ENCODE measurements around the gene FTCD. TPM values are rescaled to one million over a fixed set of nuclear protein-coding genes. Genes with fewer than 3 reads are reported as not detected.

FTCD gene
- total RNA-seq, 1 experiment from 2014 or later, result 6.7 TPM

DNA sequence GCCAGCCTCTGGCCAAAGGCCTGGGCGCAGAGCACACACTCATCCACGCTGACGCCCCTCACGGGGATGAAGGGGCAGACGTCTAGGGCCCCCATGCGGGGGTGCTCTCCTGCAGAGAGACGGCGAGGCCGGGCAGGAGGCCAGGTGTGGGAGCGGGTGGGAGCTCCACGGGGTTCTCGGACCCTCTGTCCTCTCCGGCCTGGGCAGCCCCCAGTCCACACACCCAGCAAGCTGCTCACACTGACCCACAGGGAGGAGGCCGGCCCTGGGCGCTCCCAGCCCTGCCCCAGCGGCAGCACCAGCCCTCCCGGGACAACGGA, 2.5 kb downstream of the FTCD start:
- no CpG with 5 or more reads among the region's 18 CpGs for WGBS (ENCODE audit: extremely low coverage, insufficient read length, low lambda C conversion rate)
- no peak overlapping the region for H3K4ac ChIP-seq (ENCODE audit: low read depth, low read length)
- H2BK20ac ChIP-seq (ENCODE audit: low read depth, low read length, poor library complexity, severe bottlenecking), result no peak overlapping the region
- Mint-ChIP-seq H3K27ac (no peak overlapping the region), H3K36me3 (ENCODE audit: insufficient read depth in 1 of 3, low read depth in 3 of 3) (no peaks in the 10 kb centered on the region), H3K4me3 (no peak overlapping the region), H3K9me3 (no peaks in the 10 kb centered on the region), H3K27me3 (ENCODE audit: low read depth) (no peaks in the 10 kb centered on the region), H3K4me1 (peaks cover 6 to 11% of the 10 kb centered on the region in 2 experiments)
- no peak overlapping the region for H4K8ac ChIP-seq (replicated peaks; ENCODE audit: insufficient read length, low read depth, low read length)
- TF ChIP-seq, protein P1, sequence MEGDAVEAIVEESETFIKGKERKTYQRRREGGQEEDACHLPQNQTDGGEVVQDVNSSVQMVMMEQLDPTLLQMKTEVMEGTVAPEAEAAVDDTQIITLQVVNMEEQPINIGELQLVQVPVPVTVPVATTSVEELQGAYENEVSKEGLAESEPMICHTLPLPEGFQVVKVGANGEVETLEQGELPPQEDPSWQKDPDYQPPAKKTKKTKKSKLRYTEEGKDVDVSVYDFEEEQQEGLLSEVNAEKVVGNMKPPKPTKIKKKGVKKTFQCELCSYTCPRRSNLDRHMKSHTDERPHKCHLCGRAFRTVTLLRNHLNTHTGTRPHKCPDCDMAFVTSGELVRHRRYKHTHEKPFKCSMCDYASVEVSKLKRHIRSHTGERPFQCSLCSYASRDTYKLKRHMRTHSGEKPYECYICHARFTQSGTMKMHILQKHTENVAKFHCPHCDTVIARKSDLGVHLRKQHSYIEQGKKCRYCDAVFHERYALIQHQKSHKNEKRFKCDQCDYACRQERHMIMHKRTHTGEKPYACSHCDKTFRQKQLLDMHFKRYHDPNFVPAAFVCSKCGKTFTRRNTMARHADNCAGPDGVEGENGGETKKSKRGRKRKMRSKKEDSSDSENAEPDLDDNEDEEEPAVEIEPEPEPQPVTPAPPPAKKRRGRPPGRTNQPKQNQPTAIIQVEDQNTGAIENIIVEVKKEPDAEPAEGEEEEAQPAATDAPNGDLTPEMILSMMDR (conservative IDR thresholded peaks at IDR 0.05), result no peak
- no peak overlapping the region for H3K23ac ChIP-seq (ENCODE audit: insufficient read length, low read depth, low read length)
- H3K56ac ChIP-seq (ENCODE audit: insufficient read length, low read depth, low read length), result no peak overlapping the region
- no peak overlapping the region for H2BK12ac ChIP-seq (ENCODE audit: insufficient read length, low read depth, low read length)
- H4K91ac ChIP-seq (ENCODE audit: insufficient read length, low read depth, low read length), result no peak overlapping the region
- no peak overlapping the region for H2AK5ac ChIP-seq (ENCODE audit: insufficient read length, low read length)
- H2AFZ ChIP-seq (ENCODE audit: low read length), result no peak overlapping the region
- H2BK5ac ChIP-seq (ENCODE audit: insufficient read length, low read length), result no peak overlapping the region
- H3K4me2 ChIP-seq (ENCODE audit: insufficient read depth, insufficient read length, low read length), result no peak overlapping the region
- no peak overlapping the region; the same call in 1 of the 2 replicates for H3K14ac ChIP-seq (ENCODE audit: insufficient read depth, low read length)
- no peak overlapping the region for H3T11ph ChIP-seq (ENCODE audit: low read length)
- no peaks in the 10 kb centered on the region for H4K20me1 ChIP-seq (ENCODE audit: control insufficient read depth, insufficient read depth, insufficient read length)
- H3K4me1 ChIP-seq (ENCODE audit: insufficient read depth, low read length), result no peaks in the 10 kb centered on the region; the same call in 1 of the 2 replicates
- H3K9ac ChIP-seq (ENCODE audit: extremely low read depth, insufficient read length, low read length), result no peak overlapping the region
- no peaks in the 10 kb centered on the region for H3K27me3 ChIP-seq (ENCODE audit: insufficient read depth, low read length)
- no peak overlapping the region for H3K27ac ChIP-seq (ENCODE audit: insufficient read length, low read depth, low read length)
- no peak for DNase-seq
- H3K18ac ChIP-seq (ENCODE audit: insufficient read length, low read depth, low read length), result no peak overlapping the region
- H3K79me1 ChIP-seq (ENCODE audit: insufficient read depth, low read depth, low read length, poor library complexity, severe bottlenecking), result no peaks in the 10 kb centered on the region
- no peaks in the 10 kb centered on the region for H3K9me3 ChIP-seq (ENCODE audit: control insufficient read depth, low read depth, low read length)
- H2BK120ac ChIP-seq (ENCODE audit: low read depth, low read length, poor library complexity, severe bottlenecking), result no peak overlapping the region
- H2BK15ac ChIP-seq (ENCODE audit: low read depth, low read length), result no peak overlapping the region
- no peaks in the 10 kb centered on the region for H3K79me2 ChIP-seq (ENCODE audit: insufficient read depth, low read length)
- no peak overlapping the region for H4K5ac ChIP-seq (ENCODE audit: insufficient read length, low read depth, low read length)
- H3K23me2 ChIP-seq (ENCODE audit: insufficient read length, low read depth, low read length, poor library complexity, severe bottlenecking), result no peaks in the 10 kb centered on the region
